GM19395 (cell line): ENCODE measurements around the gene COX6B2.
A peak's percentile ranks its signal among the peaks of the same experiment; 100 is the strongest.
"Not testable (repeated sequence)": the region's sequence is repeated elsewhere in the genome, so short reads cannot be mapped to it uniquely, and the experiment has no call there.

Source experiments
- ATAC-seq: cut with Tn5 transposase; IDR thresholded peaks from one replicate; pipeline ENCODE4 v1.9.1; 2021; ENCODE audit warnings: mild to moderate bottlenecking, moderate library complexity; ENCODE audit not compliant: unreplicated experiment

Gene COX6B2, protein sequence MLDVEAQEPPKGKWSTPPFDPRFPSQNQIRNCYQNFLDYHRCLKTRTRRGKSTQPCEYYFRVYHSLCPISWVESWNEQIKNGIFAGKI

DNA sequence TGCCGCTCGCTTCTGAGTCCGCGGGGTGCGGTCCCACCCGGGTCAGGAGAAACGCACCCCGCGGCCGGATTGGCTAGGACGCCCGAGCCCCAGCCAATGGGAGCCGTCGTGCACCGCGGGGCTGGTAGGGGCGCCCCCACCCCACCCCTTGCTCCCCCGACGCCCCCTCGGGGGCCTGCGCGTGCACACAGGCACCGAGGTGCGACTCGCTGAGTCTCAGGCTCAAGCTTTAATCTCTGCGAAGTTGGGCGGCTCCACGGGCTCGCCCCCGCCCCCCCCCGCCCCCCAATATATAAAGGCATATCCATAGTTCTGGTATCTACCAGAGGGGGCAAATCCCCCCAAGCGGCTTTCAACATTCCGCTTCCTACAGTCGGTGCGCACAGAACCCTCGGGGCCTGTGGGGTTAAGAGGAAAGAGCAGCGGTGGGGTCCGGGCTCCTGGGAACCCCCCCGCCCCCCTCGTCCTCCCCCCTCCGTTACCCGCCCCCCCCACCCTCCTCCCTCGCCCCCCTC lies at the start of gene COX6B2:
COX6B2 (minus strand) TSS at position 22 of the 515 bp plus-strand sequence. CDS start 198 bp downstream, outside the sequence.
- ATAC-seq = no peak

- no peak for ATAC-seq
These were observed 48.0 kb upstream of the COX6B2 start for GRCh38 chr19:55402509-55402908.

GRCh38 chr19:55401390-55401789 lies 46.9 kb upstream of the COX6B2 start:
- not testable (repeated sequence) for ATAC-seq

DNA sequence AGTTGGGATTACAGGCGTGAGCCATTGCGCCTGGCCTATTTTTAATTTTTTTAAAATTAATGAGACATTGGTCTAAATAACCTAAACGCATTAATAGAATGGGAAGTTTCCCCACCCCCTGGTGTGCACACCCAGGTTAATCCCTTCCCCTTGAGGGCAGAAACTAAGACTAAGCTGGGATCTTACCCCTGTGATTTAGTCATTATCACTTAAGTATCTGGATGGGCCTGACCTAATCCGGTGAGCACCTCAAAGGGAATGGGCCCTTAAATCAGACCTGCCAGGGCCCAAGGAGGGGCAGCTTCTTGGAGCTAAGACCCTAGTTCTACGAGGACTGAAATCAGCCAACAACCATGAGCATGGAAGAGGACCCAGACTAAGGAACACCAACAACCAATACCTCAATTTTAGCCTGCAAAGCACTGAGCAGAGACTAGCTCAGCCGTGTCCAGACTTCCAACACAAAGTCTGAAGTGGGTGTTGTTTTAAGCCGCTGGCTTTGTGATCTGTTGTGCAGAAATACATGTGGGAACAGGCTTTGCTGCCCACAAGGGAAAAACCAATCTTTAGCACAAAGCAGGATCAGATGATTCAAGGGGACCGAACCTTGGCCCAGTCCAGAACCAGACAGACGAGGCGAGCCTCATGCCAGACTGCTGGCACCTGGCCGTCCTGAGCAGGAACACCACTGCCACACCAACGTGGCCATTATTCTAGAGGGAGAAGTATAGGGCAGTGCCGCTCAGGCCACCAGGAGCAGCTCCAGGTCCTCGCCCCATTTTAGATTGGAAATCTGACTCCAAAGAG lies 46.0 kb upstream of the COX6B2 start:
- no peak for ATAC-seq

- no peak for ATAC-seq
These were observed 43.8 kb upstream of the COX6B2 start for GRCh38 chr19:55398200-55398925.

DNA sequence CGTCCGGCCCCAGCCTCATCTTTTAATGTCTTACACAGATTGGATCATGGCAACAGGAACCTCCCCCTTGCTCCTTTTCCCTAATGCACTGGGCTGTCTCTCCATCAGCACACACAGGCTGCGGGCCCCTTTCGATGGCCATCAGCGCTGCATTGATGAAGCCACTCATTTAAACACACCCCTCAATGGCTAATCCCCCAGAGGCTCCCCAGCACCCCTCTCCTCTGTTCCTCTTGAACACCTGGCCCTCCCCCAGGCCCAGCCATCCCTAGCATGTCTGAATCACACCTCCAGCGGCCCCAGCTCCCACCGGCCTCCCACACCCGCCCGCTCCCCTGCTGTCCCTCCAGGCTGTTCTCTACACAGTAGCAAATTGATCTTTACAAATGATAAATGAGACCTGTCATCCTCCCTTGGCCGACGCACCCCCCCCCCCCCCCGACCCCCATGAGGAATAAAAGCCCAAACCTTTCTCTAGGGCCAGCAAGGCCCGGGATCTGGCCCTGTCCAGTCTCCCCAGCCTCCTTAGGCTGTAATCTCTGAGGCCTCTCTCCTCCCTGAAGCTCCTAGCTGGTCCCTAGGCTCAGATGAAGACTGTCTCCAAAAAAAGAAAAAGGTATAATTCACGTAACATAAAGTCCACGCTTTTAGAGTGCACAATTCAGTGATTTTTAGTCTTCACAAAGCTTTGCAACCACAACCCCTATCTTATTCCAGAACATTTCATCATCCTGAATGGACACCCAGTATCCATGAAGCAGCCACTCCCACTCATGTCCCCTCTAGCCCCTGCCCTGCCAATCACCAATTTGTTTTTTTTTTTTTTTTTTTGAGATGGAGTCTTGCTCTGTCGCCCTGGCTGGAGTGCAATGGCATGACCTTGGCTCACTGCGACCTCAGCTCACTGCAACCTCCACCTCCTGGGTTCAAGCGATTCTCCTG lies 38.6 kb upstream of the COX6B2 start:
- ATAC-seq = no peak

DNA sequence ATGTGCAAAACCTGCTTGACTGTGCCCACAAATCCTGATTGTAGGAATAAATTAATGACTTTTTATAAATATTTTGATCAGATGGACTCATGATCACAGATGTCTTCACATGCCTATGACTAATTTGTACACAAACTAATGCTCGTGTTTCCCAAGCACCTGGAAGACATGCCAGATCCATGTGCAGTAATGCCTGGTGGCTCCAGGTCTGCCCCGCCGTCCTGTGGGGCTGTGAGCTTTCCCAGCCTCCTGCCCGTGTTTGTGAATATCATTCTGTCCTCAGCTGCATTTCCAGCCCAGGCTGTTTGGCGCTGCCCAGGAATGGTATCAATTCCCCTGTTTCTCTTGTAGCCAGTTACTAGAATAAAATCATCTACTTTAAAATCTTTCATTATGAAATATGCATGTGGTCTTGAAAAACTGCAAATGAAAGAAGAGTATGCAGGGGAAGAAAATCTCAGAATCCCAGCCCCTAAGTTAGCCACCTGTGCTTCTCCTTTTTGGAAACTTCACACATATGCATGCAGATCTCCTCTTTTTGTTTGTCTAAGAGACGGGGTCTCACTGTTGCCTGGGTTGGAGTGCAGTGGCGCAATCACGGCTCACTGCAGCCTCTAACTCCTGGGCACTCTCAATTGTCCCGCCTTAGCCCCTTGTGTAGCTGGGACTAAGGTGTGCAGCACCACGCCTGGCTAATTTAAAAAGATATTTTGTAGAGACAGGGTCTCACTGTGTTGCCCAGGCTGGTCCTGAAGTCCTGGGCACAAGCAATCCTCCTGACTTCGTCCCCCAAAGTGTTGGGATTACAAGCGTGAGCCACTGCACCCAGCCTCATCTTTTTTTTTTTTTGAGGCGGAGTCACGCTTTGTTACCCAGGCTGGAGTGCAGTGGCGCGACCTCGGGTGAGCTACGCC lies 37.4 kb upstream of the COX6B2 start:
- no peak for ATAC-seq

GRCh38 chr19:55391191-55391670 lies 36.7 kb upstream of the COX6B2 start:
- ATAC-seq = no peak

DNA sequence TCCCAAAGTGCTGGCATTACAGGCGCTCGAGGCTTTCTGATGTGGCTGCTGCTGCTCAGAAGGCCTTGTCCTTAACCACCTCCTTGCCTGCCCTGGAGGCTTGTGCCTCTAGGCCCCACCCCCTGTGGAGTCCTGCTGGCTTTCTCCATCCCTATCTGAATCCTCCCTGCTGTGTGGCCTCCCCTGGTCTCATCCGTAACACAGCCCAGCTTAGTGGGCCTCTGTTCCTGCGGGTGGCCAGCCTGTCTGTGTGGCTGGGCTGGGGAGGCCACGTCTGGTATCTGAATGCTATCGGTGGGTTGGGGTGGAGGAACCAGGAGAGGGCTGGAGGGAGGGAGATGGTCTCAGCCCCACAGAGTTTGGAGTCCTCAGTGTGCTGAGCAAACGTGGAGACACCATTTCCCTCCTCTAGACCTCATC lies 36.0 kb upstream of the COX6B2 start:
- ATAC-seq = no peak

DNA sequence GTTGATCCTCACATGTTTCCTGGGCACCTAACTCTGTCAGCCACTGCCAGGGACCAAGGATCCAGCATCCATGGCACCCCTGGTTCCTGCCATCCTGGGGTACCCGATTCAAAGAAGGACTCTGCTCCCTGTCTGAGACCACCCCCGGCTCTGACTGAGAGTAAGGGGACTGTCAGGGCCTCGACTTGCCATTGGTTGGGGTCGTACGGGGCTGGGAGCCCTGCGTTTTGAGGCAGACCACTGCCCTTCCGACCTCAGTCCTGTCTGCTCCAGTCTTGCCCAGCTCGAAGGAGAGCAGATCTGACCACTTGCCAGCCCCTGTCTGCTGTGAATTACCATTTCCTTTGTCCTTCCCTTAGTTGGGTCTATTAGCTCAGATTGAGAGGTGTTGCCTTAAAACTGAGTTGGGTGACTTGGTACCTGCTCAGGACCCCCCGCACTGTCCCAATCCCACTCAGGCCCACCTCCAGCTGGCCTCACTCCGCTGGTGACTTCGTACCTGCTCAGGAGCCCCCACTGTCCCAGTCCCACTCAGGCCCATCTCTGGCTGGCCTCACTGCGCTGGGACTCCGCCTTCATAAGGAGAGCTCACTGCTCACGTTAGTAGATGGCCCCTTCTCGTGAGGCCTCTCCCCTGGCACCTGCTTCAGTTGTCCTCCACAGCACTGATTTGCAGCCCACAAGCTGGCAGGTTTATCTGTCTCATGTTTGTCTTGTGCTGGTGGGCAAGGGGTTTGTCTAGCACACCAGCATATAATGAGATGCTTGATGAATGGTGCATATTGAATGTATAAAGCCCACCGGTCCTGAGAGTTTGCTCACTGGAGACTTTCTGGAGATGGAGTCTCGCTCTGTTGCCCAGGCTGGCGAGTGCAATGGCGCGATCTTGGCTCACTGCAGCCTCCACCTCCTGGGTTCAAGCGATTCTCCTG lies 35.1 kb upstream of the COX6B2 start:
- no peak for ATAC-seq

DNA sequence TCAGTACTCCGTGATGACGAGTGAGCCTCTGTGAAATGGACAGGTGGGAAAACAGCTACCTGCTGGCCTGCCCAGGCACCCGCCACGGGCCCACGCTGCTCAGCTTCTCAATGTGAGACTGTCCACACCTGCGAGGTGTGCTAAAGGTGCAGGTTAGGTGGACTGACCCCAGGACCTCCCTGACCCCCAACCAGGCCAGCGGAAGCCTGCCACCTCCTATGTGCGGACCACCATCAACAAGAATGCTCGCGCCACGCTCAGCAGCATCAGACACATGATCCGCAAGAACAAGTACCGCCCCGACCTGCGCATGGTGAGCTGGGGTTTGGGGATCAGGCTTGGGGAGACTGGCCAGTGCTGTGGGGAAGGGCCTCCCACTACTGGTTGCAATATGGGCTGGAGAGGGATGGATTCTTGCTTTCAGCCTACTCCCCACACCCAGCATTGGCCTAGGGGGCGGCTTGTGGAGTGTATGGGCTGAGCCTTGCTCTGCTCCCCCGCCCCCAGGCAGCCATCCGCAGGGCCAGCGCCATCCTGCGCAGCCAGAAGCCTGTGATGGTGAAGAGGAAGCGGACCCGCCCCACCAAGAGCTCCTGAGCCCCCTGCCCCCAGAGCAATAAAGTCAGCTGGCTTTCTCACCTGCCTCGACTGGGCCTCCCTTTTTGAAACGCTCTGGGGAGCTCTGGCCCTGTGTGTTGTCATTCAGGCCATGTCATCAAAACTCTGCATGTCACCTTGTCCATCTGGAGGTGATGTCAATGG lies 33.4 kb upstream of the COX6B2 start:
- ATAC-seq = no peak

GRCh38 chr19:55386493-55386971 lies 32.0 kb upstream of the COX6B2 start:
- no peak for ATAC-seq

DNA sequence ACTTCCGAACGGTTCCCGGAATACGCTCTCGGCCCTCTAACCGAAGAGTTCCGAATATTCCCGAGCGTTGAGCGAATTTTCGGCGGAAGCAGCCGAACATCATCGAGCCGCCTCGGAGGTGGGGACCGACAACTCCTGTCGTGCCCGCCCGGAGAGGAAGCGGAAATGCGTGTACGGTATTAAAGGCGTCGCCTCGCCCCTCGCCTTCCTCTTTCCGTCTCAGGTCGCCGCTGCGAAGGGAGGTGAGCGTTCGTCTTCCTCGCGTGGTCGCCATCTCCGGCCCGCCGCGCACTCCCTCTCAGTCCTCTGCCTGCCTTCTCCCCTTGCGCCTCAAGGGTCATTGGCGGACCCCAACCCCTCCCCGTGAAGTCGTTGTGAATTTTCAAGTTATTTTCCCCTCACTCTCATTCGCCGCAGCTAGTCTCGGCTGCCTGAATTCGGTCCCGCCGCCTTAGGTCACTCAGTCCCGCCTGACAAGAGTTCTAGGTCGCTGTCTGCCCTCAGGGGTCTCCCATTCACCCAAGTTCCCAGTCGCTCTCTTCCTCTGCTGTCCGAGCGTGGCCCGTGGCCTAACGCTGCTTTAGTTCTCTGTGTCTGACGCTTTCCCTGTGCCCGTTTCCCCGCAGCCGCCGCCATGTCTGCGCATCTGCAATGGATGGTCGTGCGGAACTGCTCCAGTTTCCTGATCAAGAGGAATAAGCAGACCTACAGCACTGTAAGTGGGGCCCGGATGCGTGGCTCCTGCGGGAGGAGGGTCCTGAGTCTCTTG lies 31.4 kb upstream of the COX6B2 start, which contains the start of gene RPL28:
RPL28 (plus strand) TSS at position 209 of the 769 bp plus-strand sequence; CDS start at position 635, 426 bp downstream.
- peak; percentile 62 for ATAC-seq

- peak; percentile 73 for ATAC-seq
These were observed 30.6 kb upstream of the COX6B2 start for GRCh38 chr19:55384920-55385723.

- no peak for ATAC-seq
These were observed 29.8 kb upstream of the COX6B2 start, which contains the start of gene TMEM238 for GRCh38 chr19:55384131-55384919. Gene TMEM238 (minus strand): TSS chr19:55384292. CDS start chr19:55384259, 33 bp downstream.
